SH-SY5Y (cell line): Measurements from ENCODE around the gene HTT.
A peak's percentile ranks its signal among the peaks of the same experiment; 100 is the strongest.

Experiments
- GATA2 ChIP-seq: IDR thresholded peaks from 2 replicates; pipeline ENCODE4 v1.6.1; 2011; ENCODE audit warnings: mild to moderate bottlenecking, low read depth, low read length
- GATA3 ChIP-seq: IDR thresholded peaks from 2 replicates; pipeline ENCODE4 v1.6.1; 2011; ENCODE audit warnings: low read depth, mild to moderate bottlenecking, low read length, moderate library complexity

The HTT gene

GRCh38 chr4:3145234-3145924, 70.9 kb downstream of the HTT start:
- no peak for TF ChIP-seq GATA3
- no peak for TF ChIP-seq GATA2

- TF ChIP-seq GATA2 (no peak), GATA3 (no peak)
Observed at GRCh38 chr4:3148926-3149325, 74.4 kb downstream of the HTT start.

GRCh38 chr4:3157366-3157765, 82.9 kb downstream of the HTT start:
- TF ChIP-seq GATA2 (no peak), GATA3 (no peak)

- no peak for TF ChIP-seq GATA3
- no peak for TF ChIP-seq GATA2
Observed at GRCh38 chr4:3158841-3159240, 84.4 kb downstream of the HTT start.

- no peak for TF ChIP-seq GATA3
- TF ChIP-seq GATA2: no peak
Observed at GRCh38 chr4:3160438-3160837, 86.0 kb downstream of the HTT start.

- TF ChIP-seq GATA3 (no peak), GATA2 (no peak)
Observed at GRCh38 chr4:3168029-3168428, 93.5 kb downstream of the HTT start.

GRCh38 chr4:3174371-3175338, 100.2 kb downstream of the HTT start:
- TF ChIP-seq GATA2 (peak; percentile 46; the same call in 1 of the 2 replicates), GATA3 (peak; percentile 55; the same call in 1 of the 2 replicates)

GRCh38 chr4:3176367-3177229, 102.1 kb downstream of the HTT start:
- TF ChIP-seq GATA3 (no peak), GATA2 (no peak)

GRCh38 chr4:3177426-3177825, 102.9 kb downstream of the HTT start:
- TF ChIP-seq GATA2 (no peak), GATA3 (no peak)

GRCh38 chr4:3177905-3178304, 103.4 kb downstream of the HTT start:
- no peak for TF ChIP-seq GATA2
- TF ChIP-seq GATA3: no peak

GRCh38 chr4:3178351-3178750, 103.9 kb downstream of the HTT start:
- TF ChIP-seq GATA3 (no peak), GATA2 (no peak)

- TF ChIP-seq GATA2 (no peak), GATA3 (no peak)
Observed at GRCh38 chr4:3179126-3179706, 104.7 kb downstream of the HTT start.

- TF ChIP-seq GATA3: no peak
- TF ChIP-seq GATA2: no peak
Observed at GRCh38 chr4:3183008-3183407, 108.5 kb downstream of the HTT start.
